ENCODE measurements around the gene ZNF845. TPM values are rescaled to one million over a fixed set of nuclear protein-coding genes. Genes with fewer than 3 reads are reported as not detected.
"Not testable (repeated sequence)": the region's sequence is repeated elsewhere in the genome, so short reads cannot be mapped to it uniquely, and the experiment has no call there.

Gene ZNF845
- total RNA-seq, 4 donors from 2014 or later = 6.2 to 10.5 (median 8.8) TPM

GRCh38 chr19:53333066-53333462 lies 485 bp upstream of the ZNF845 start:
- Histone ChIP-seq H3K27me3 (no peaks in the 10 kb centered on the region), H3K4me3 (replicated peaks in 1 of 3) (peak overlapping the region in 2 of 3 donors; percentile 36 to 44), H3K27ac (peak overlapping the region in 1 of 3 donors; percentile 56), H3K36me3 (no peaks in the 10 kb centered on the region), H3K4me1 (peaks cover 0 to 6% of the 10 kb centered on the region in 2 donors), H3K9me3 (no peaks in the 10 kb centered on the region)
- 1 to 2% methylated on average over 14 of the region's 14 CpGs for WGBS, 2 donors
- no peak for TF ChIP-seq CTCF (IDR thresholded peaks at IDR 0.05)
- TF ChIP-seq POLR2A (IDR thresholded peaks at IDR 0.05) = no peak
- peak; percentile 44 to 54 for DNase-seq
- intact Hi-C loops (cut with DNase I) = no loop called here

GRCh38 chr19:53344403-53344802 lies 10.9 kb downstream of the ZNF845 start:
- H3K27me3 ChIP-seq; H3K9me3 ChIP-seq; intact Hi-C loops (cut with DNase I); H3K27ac ChIP-seq; H3K4me1 ChIP-seq; H3K4me3 ChIP-seq (replicated peaks in 1 of 3); DNase-seq: not testable (repeated sequence)
- 95 to 98% methylated on average over 4 of the region's 4 CpGs for WGBS, 2 donors
- peaks cover 31 to 40% of the 10 kb centered on the region in 2 donors for H3K36me3 ChIP-seq

- H3K9me3 ChIP-seq = peaks cover 5% of the 10 kb centered on the region
- H3K36me3 ChIP-seq = peaks cover 10 to 11% of the 10 kb centered on the region in 2 donors
- WGBS, 2 donors = 93 to 98% methylated on average over 1 of the region's 1 CpG
Measured at GRCh38 chr19:53355739-53356138, 22.2 kb downstream of the ZNF845 start.

GRCh38 chr19:53357821-53358581 lies 24.5 kb downstream of the ZNF845 start:
- H3K27me3 ChIP-seq = no peaks in the 10 kb centered on the region
- H3K4me1 ChIP-seq = no peaks in the 10 kb centered on the region
- intact Hi-C loops (cut with DNase I) = no loop called here
- H3K4me3 ChIP-seq (replicated peaks in 1 of 3) = no peak overlapping the region
- 64 to 66% methylated on average over 34 to 35 of the region's 35 CpGs for WGBS, 2 donors
- no peaks in the 10 kb centered on the region for H3K9me3 ChIP-seq
- H3K36me3 ChIP-seq = no peaks in the 10 kb centered on the region
- TF ChIP-seq CTCF (IDR thresholded peaks at IDR 0.05) (no peak), POLR2A (IDR thresholded peaks at IDR 0.05) (no peak)
- H3K27ac ChIP-seq = no peak overlapping the region
- DNase-seq = no peak

More at GRCh38 chr19:53355739-53356138, 22.2 kb downstream of the ZNF845 start:
- no peak overlapping the region for H3K27ac ChIP-seq
- no peaks in the 10 kb centered on the region for H3K27me3 ChIP-seq
- TF ChIP-seq POLR2A (IDR thresholded peaks at IDR 0.05) (no peak), CTCF (IDR thresholded peaks at IDR 0.05) (no peak)
- intact Hi-C loops (cut with DNase I) = no loop called here
- H3K4me1 ChIP-seq = no peaks in the 10 kb centered on the region
- no peak for DNase-seq
- no peak overlapping the region for H3K4me3 ChIP-seq (replicated peaks in 1 of 3)

- intact Hi-C loops (cut with DNase I) = loop anchor here (10.0 kb wide), 1 partner anchor 165 kb away; the partner anchor contains the start of gene ZNF665
- H3K27me3 ChIP-seq; DNase-seq; H3K36me3 ChIP-seq; H3K4me3 ChIP-seq (replicated peaks in 1 of 3); H3K9me3 ChIP-seq; H3K4me1 ChIP-seq; H3K27ac ChIP-seq: not testable (repeated sequence)
- WGBS, 2 donors = 92 to 96% methylated on average over 10 of the region's 10 CpGs
Measured at GRCh38 chr19:53360056-53360455, 26.5 kb downstream of the ZNF845 start.

All from thyroid gland (tissue), 4 donors.